Adrenal gland (tissue), 5 donors: ENCODE measurements around the gene SZT2.

Source experiments
- POLR2A ChIP-seq, 2 donors: fragments of 450-650 bp; IDR thresholded peaks; one replicate each; pipeline ENCODE4 v1.6.1; 2017; ENCODE audit warnings: antibody characterized with exemption in 2 of 2, mild to moderate bottlenecking in 2 of 2, moderate library complexity in 1 of 2
- TF ChIP-seq, protein P1 (sequence below), 6 experiments: fragments of 450-650 bp in 4 of 6; fragments of 200-600 bp in 2 of 6; sonication (generic) in 1 of 6; IDR thresholded peaks; 1 replicate in 5 of 6; 2 replicates in 1 of 6; pipeline versions ENCODE4 v1.5.1 to v1.8.0; 2016 to 2021; ENCODE audit warnings: antibody characterized with exemption in 6 of 6, mild to moderate bottlenecking in 2 of 6, moderate library complexity in 1 of 6
- donor health status: DM: no; HTN: no; CAD: no.

GRCh38 chr1:43386676-43387075, 3.0 kb upstream of the SZT2 start:
- no peak for TF ChIP-seq POLR2A (IDR thresholded peaks at IDR 0.05)
- TF ChIP-seq, protein P1, sequence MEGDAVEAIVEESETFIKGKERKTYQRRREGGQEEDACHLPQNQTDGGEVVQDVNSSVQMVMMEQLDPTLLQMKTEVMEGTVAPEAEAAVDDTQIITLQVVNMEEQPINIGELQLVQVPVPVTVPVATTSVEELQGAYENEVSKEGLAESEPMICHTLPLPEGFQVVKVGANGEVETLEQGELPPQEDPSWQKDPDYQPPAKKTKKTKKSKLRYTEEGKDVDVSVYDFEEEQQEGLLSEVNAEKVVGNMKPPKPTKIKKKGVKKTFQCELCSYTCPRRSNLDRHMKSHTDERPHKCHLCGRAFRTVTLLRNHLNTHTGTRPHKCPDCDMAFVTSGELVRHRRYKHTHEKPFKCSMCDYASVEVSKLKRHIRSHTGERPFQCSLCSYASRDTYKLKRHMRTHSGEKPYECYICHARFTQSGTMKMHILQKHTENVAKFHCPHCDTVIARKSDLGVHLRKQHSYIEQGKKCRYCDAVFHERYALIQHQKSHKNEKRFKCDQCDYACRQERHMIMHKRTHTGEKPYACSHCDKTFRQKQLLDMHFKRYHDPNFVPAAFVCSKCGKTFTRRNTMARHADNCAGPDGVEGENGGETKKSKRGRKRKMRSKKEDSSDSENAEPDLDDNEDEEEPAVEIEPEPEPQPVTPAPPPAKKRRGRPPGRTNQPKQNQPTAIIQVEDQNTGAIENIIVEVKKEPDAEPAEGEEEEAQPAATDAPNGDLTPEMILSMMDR (IDR thresholded peaks at IDR 0.05) = no peak
